ENCODE measurements around the gene ATG13.

The ATG13 gene

DNA sequence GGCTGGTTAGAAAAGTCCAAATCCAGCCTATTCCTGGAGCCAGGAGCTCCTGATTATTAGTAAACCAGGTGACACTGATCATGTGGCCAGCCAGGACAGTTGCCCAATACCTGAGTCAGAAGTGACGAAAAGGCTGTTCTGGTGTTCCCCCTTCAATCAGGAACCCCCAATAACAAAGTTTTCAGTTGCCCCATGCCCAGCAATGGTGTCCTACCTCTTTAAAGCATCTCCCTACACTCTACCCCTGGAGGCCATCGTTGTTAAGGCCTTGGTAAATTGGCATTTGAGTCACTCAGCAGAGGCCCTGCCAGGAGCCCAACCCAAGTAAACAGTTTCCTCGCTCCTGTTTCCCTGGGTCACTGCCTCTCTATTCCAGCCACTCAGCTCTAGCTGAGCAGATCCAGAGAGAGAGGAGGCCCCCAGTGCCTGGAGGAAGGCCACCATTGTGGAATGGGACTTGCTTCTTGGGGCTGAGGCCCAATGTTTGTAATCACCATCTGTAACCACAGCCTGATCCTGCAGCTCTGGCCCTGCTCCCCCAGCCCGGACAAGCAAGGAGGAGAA lies 58.0 kb downstream of the ATG13 start:
- TF ChIP-seq CTCF (conservative IDR thresholded peaks at IDR 0.05; ENCODE audit: low read length), result peak; percentile 32
- DNase-seq (ENCODE audit: low read depth), result peak; percentile 82

GRCh38 chr11:46675949-46676348 lies 58.6 kb downstream of the ATG13 start:
- DNase-seq (ENCODE audit: low read depth), result no peak
- TF ChIP-seq CTCF (conservative IDR thresholded peaks at IDR 0.05; ENCODE audit: low read length), result no peak
- H3K4me3 ChIP-seq (ENCODE audit: low read length), result no peak overlapping the region

More for the DNA sequence above, 58.0 kb downstream of the ATG13 start:
- no peak overlapping the region for H3K4me3 ChIP-seq (ENCODE audit: low read length)

- DNase-seq (ENCODE audit: low read depth), result no peak
Measured at GRCh38 chr11:46676436-46677158, 59.2 kb downstream of the ATG13 start.

DNA sequence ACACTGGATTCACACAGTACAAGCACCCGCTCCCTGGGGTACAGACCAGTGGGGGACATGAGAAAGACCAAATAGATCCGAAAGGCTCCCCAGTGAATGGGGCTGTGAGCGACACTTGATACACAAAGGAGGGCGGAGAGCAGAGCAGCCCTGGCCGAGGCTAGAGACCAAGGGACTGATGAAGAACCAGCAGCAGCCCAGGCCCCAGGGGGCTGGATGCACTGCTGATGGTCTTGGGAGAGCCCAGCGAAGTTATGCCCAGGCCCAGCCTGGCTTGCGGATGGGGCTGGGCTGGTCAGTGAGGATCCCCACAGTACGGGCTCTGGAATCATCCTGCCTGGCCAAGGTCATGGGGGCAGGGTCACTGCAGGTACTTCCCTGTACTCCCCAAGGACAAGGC lies 59.8 kb downstream of the ATG13 start:
- H3K4me3 ChIP-seq (ENCODE audit: low read length), result no peak overlapping the region

More at GRCh38 chr11:46676436-46677158, 59.2 kb downstream of the ATG13 start:
- no peak for TF ChIP-seq CTCF (conservative IDR thresholded peaks at IDR 0.05; ENCODE audit: low read length)
- no peak overlapping the region for H3K4me3 ChIP-seq (ENCODE audit: low read length)

GRCh38 chr11:46677991-46678740 lies 60.8 kb downstream of the ATG13 start:
- no peak for DNase-seq (ENCODE audit: low read depth)
- TF ChIP-seq CTCF (conservative IDR thresholded peaks at IDR 0.05; ENCODE audit: low read length), result no peak

More for the DNA sequence above, 59.8 kb downstream of the ATG13 start:
- TF ChIP-seq CTCF (conservative IDR thresholded peaks at IDR 0.05; ENCODE audit: low read length), result no peak
- DNase-seq (ENCODE audit: low read depth), result no peak

DNA sequence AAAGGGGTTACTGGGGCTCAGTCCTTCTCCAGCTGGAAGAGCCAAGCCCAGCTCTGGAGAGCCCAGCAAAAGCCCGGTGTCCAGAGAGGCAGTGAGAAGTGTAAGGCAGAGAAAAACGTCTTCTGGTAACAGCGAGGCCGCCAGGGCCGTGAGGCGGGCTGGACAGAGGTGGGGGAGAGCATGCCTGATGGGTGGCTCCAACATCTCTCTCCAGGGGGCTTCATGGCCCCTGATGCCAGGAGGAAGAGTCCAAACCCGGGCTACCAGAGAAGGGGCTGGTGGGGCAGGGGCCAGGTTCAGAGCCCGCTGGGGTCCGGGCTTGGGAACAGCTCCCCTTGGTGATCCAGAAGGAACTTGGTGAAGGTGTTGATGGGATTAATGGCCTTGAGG lies 61.4 kb downstream of the ATG13 start:
- TF ChIP-seq CTCF (conservative IDR thresholded peaks at IDR 0.05; ENCODE audit: low read length), result no peak
- no peak overlapping the region for H3K4me3 ChIP-seq (ENCODE audit: low read length)
- no peak for DNase-seq (ENCODE audit: low read depth)

More at GRCh38 chr11:46677991-46678740, 60.8 kb downstream of the ATG13 start:
- H3K4me3 ChIP-seq (ENCODE audit: low read length), result no peak overlapping the region
